ENCODE results near the gene LY6G6C. TPM values are rescaled to one million over a fixed set of nuclear protein-coding genes. Genes with fewer than 3 reads are reported as not detected.

Gene LY6G6C
- total RNA-seq, 1 experiment from 2014 or later, result not detected

DNA sequence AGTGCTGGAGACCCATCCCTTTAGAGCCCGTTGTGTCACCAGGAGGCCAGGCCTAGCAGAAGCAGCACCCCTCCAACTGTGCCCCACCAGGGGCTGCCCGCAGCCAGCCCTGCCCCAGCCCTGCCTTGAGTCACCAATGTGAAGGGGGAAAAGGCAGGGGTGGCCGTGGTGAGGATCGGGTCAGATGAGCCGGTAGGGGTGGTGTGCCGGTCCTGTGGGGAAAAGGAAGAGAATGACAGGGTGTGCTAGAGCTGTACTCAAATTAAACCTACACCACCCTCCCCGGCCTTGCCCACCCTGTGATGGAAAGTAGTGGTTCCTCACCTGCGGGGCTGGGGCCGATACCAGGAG lies 44.0 kb upstream of the LY6G6C start:
- no peaks in the 10 kb centered on the region; a peak in 1 of 5 replicates for H3K9me3 Mint-ChIP-seq
- no peak overlapping the region for H2BK15ac ChIP-seq (ENCODE audit: low read depth, low read length)
- H3K36me3 Mint-ChIP-seq (ENCODE audit: insufficient read depth in 1 of 3, low read depth in 3 of 3), result peaks cover 8 to 26% (median 16%) of the 10 kb centered on the region in 3 experiments
- no peak overlapping the region for H2BK5ac ChIP-seq (ENCODE audit: insufficient read length, low read length)
- H3K18ac ChIP-seq (ENCODE audit: insufficient read length, low read depth, low read length), result no peak overlapping the region
- no peak overlapping the region for H3K23ac ChIP-seq (ENCODE audit: insufficient read length, low read depth, low read length)
- no peaks in the 10 kb centered on the region for H3K23me2 ChIP-seq (ENCODE audit: insufficient read length, low read depth, low read length, poor library complexity, severe bottlenecking)
- no peak overlapping the region for H3K4me3 Mint-ChIP-seq
- H3K4me1 Mint-ChIP-seq, result peaks cover 25 to 27% of the 10 kb centered on the region in 2 experiments
- H3K56ac ChIP-seq (ENCODE audit: insufficient read length, low read depth, low read length), result no peak overlapping the region
- H3K14ac ChIP-seq (ENCODE audit: insufficient read depth, low read length), result no peak overlapping the region
- H4K8ac ChIP-seq (replicated peaks; ENCODE audit: insufficient read length, low read depth, low read length), result no peak overlapping the region
- no peaks in the 10 kb centered on the region; the same call in 1 of the 2 replicates for H3K27me3 Mint-ChIP-seq (ENCODE audit: low read depth)
- no peak overlapping the region for H3K27ac ChIP-seq (ENCODE audit: insufficient read length, low read depth, low read length)
- no peak overlapping the region for H3K4ac ChIP-seq (ENCODE audit: low read depth, low read length)
- H3K79me1 ChIP-seq (ENCODE audit: insufficient read depth, low read depth, low read length, poor library complexity, severe bottlenecking), result no peaks in the 10 kb centered on the region
- H4K20me1 ChIP-seq (ENCODE audit: control insufficient read depth, insufficient read depth, insufficient read length), result no peaks in the 10 kb centered on the region
- H2AFZ ChIP-seq (ENCODE audit: low read length), result no peak overlapping the region
- H3K4me2 ChIP-seq (ENCODE audit: insufficient read depth, insufficient read length, low read length), result no peak overlapping the region
- H4K5ac ChIP-seq (ENCODE audit: insufficient read length, low read depth, low read length), result no peak overlapping the region
- H2BK12ac ChIP-seq (ENCODE audit: insufficient read length, low read depth, low read length), result no peak overlapping the region
- no peak for DNase-seq
- H2AK5ac ChIP-seq (ENCODE audit: insufficient read length, low read length), result no peak overlapping the region
- no peaks in the 10 kb centered on the region for H3K9me3 ChIP-seq (ENCODE audit: control insufficient read depth, low read depth, low read length)
- no peak overlapping the region for H3K9ac ChIP-seq (ENCODE audit: extremely low read depth, insufficient read length, low read length)
- no peak overlapping the region for H4K91ac ChIP-seq (ENCODE audit: insufficient read length, low read depth, low read length)
- H2BK120ac ChIP-seq (ENCODE audit: low read depth, low read length, poor library complexity, severe bottlenecking), result no peak overlapping the region
- WGBS (ENCODE audit: extremely low coverage, insufficient read length, low lambda C conversion rate), result no CpG with 5 or more reads among the region's 9 CpGs
- H3T11ph ChIP-seq (ENCODE audit: low read length), result no peak overlapping the region
- peak overlapping the region in 1 of 3 experiments; percentile 69; a peak in 4 of 7 replicates for H3K27ac Mint-ChIP-seq
- TF ChIP-seq, protein P1, sequence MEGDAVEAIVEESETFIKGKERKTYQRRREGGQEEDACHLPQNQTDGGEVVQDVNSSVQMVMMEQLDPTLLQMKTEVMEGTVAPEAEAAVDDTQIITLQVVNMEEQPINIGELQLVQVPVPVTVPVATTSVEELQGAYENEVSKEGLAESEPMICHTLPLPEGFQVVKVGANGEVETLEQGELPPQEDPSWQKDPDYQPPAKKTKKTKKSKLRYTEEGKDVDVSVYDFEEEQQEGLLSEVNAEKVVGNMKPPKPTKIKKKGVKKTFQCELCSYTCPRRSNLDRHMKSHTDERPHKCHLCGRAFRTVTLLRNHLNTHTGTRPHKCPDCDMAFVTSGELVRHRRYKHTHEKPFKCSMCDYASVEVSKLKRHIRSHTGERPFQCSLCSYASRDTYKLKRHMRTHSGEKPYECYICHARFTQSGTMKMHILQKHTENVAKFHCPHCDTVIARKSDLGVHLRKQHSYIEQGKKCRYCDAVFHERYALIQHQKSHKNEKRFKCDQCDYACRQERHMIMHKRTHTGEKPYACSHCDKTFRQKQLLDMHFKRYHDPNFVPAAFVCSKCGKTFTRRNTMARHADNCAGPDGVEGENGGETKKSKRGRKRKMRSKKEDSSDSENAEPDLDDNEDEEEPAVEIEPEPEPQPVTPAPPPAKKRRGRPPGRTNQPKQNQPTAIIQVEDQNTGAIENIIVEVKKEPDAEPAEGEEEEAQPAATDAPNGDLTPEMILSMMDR (conservative IDR thresholded peaks at IDR 0.05), result no peak
- no peak overlapping the region for H2BK20ac ChIP-seq (ENCODE audit: low read depth, low read length, poor library complexity, severe bottlenecking)
- H3K27me3 ChIP-seq (ENCODE audit: insufficient read depth, low read length), result no peaks in the 10 kb centered on the region
- no peaks in the 10 kb centered on the region for H3K4me1 ChIP-seq (ENCODE audit: insufficient read depth, low read length)
- no peaks in the 10 kb centered on the region for H3K79me2 ChIP-seq (ENCODE audit: insufficient read depth, low read length)

Measured in H9 (cell line).